DMS53 treated with DMSO at 0.1 percent for 48 hours (cell line): Measurements from ENCODE around the gene NPLOC4.

ENCODE experiments used
- DNase-seq: peaks from one replicate; lab custom pipeline; 2025; ENCODE audit not compliant: unreplicated experiment; lab: John Stamatoyannopoulos, UW

Gene NPLOC4

DNA sequence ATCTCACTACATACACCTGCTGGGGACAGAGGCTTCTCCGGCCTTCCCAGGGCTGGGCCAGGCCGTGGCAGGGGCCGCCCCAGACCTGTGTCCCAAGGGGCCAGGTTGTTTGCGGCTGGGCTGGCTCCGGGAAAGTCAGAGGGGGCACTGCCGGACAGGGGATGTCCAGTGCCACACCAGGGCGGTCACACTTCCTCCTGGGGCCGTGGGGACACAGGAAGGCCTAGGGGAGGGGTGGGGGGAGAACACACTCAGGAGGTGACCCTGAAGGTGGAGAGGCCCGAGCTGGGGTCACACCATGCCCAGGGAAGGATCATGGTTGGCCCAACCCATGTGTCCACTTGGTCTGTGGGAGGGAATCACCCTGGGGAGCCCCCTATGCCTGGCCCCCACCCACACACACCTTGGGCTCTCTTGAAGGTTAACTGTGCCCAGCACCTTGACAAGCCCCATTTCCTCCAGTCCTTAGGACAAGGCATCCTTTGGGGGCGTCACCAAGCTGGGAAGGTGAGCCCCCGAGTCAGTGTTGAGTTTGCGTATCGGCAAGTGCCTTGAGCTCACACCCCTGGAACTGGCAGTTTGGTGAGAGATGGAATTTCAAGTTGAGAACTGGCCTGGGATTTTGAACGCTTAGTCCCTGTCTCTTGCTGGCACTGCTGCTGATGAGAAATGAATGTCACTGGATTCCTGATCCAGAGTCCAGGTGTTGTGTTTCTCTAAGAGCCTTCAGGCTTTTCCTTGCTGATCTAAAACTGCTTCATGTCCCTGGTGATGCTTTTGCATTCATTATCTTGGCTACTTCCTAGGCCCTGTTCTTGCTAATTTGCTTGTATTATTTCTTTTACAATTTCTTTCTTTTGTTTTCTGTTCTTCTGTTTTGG, 116.7 kb downstream of the NPLOC4 start:
- no peak for DNase-seq

GRCh38 chr17:81519284-81520020, 117.5 kb downstream of the NPLOC4 start:
- peak; percentile 76 for DNase-seq

DNA sequence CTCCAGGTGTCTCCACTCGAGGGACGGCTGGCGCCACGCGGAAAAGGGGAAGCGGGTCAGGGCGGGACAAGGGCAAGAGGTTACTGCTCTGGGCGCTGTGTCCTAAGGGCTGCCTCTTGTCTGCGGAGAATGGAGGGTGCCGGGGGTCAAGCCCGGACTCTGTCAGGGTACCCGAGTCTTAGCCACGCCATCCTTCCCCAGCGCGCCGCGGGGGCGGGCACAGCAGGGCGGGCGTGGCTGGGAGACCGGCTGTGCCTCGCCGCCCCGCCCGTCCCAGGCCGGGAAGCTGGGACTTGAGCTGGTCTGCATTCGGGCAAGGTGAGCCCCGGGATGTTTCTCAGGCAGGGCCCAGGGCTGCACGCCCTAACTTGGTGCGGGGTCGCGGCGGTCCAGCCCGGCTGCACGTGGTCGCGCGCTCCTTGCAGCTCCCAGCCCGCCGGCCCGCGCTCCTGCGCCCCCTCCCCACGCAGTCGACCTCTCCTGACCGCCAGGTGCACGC, 118.1 kb downstream of the NPLOC4 start:
- DNase-seq, result peak; percentile 73

GRCh38 chr17:81518113-81518784, 118.7 kb downstream of the NPLOC4 start:
- DNase-seq, result peak; percentile 84

DNA sequence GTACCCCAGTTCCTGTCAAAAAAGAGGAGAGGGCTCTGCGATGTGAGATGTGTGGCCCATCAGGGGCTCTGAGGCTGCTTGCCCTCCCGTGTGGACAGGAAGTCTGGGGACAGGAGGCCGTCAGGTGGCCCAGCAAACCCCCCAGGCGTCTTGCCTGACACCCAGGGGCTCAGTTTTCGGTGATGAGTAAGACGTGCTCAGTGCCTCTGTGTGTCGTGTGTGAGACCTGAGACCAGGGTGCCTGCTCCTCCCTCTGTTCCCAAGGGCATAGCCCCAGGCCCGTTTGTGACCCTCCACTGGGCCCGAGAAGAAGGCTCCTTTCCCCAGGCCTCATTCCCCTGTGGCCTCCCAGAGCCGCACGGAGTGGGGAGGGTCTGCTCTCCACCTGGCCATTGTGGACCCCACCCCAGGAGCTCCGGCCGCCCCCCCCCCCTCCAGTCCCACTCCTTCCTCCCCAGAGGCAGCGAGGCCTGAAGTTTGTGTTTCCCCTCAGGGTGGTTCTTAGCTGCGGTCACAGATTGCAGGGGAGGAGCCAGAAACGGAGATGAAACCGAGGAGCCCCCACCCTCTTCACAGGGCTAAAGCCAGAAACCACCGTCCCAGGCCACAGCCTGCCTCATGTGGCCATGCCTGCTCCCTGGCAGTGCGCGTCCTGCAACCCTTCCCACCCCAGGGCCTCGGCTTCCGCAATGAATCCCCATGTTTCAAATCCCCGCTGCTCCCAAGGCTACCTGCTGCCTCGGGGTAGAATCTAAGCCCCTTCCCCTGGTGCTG, 119.4 kb downstream of the NPLOC4 start:
- no peak for DNase-seq

DNA sequence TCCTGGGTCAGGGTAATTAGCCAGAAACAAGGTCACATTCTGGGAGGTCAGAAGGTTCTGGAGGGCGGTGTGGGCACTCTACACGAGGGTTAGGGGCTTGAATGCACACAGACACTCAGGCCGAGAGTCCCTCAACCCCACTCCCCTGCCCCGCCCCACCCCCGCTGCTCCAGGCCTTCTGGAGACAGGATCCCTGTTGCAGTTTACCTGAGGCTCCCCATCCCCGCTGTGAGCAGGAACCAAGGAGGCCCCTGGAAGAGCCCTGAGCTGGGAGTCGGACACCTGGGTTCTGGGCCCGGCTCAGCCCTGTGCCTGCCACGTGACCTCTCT, 119.9 kb downstream of the NPLOC4 start:
- no peak for DNase-seq

DNA sequence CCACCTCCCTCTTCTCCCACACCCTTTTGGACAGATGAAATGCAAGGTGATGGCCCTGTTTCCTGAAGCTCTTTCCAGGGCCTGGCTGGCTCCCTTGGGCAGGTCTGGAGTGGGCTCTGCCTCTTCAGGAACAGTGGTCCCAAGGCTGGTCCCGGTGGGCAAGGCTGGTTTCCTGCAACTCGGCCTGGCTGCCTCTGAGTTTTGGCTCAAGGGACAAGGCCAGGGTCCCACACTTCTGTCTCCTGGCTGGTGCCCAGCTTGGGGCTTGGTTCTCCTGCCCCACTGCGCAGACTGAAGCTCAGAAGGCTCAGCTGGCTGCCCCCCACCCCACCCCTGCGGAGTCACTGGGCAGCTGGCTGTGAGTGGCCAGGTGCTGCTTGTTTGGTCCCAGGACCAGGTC, 120.5 kb downstream of the NPLOC4 start:
- DNase-seq, result no peak

DNA sequence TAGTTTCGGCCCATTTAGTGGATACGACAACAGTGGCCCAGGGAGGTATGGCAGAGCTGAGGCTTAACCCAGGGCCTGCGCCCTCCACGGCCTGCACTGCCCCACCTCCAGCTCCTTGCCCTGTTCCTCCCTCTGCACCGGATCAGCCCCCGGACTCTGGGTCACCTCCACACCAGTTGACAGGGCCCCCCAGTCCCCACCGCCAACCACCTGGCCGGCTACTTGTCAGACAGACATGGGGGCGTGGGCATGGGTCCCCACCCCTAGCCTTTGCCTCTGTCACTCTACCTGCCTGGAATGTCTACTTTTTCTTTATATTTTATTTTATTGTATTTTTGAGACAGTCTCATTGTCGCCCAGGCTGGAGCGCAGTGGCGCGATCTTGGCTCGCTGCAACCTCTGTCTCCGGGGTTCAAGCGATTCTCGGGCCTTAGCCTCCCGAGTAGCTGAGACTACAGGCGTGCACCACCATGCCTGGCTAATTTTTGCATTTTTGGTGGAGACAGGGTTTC, 121.3 kb downstream of the NPLOC4 start:
- DNase-seq, result no peak

DNA sequence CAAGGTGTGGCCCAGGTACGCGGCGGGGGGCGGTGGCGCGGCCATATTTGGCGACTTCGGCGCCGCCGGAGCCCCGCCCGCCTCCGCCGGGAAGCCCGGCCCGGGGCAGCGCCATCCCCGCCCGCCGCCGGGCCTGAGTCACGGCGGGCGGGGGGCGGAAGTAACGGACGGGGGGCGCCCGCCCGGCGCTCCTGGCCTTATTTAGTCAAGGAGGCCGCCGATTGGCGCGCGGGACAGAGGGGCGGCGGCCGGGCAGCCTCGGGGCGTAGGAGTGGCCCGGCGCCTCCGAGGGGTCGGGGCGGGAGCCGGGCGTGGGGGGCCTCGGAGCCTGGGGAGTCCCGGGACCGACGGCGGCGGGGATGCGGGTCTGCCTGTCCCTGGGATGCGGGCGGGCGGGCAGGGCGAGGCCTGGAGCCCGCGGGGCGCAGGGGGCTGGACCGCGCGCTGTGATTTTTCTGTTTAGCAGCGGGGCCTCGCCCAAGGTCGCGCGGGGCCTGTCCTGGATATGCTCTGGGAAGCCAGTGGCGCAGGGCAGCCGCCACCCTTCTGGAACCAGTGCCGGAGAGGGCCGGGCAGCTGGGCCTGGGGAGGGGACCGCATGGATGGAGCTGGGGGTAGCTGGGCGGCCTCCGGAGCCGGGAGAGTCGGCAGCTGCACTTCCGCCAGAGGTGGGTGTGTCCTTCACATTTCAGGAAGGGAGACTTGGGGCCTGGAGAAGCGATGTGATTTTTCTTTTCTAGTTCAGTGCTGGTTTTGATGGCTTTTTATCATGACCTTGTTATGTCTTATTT, 122.0 kb downstream of the NPLOC4 start:
- DNase-seq, result peak; percentile 79

- DNase-seq, result no peak
These were observed 122.5 kb downstream of the NPLOC4 start for GRCh38 chr17:81514489-81514738.

DNA sequence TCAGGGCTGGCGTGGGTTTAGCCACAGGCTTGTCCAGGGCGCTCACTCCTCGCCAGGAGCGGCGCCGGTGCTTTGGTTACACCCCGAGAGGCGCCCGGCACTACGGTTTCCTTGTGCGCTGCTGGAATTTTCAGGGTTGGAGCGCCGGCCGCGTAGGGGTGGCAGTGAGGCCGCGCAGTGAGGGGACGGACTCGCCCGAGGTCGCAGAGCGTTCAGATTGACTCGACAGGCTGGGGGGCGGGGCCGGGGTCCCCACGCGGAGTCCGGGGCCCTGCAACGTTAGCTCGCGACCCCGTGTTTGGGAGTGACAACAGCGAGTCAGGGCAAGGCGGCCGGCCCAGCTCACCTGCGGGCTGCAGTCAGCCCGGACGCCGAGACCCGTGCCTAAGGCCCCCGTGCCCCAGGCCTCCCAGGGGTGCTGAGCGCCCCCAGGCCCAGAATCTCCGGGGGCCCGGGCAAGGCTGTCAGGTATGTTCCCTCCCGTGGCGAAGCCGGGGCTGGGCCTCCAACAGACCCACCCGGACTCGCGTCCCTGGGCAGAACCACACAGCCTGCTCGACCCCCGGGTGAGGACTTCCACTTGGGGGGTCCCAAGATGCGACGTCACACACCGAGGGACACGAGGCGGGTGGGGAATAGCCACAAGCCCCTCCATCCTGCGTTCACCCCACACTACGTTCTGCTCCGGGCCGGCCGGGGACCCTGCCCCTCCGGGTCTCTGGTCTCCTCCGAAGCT, 123.0 kb downstream of the NPLOC4 start:
- peak; percentile 74 for DNase-seq

DNA sequence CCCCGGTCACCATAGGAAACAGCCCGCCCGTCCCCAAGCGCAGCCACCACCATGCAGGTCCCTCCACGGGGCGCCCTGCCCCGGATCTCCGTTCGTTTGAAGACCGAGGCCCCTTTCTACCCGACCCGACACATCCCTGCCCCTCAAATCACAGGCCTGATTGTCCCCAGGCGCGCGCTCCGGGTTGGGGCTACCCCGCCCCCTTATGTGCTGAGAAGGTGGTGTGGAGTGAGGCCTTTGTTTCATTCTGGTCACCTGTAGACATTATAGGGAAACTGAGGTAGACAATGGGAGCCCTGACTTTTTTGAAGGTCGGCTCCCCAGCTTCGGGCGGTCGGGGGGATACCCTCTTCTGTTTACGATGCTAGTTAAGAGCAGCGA, 123.5 kb downstream of the NPLOC4 start:
- DNase-seq, result peak; percentile 74

- peak; percentile 65 for DNase-seq
These were observed 124.1 kb downstream of the NPLOC4 start, which contains the start of gene ACTG1 for GRCh38 chr17:81512562-81513371. ACTG1 (minus strand) TSS chr17:81512799; CDS start chr17:81512354, 445 bp downstream.

GRCh38 chr17:81511804-81512561, 124.9 kb downstream of the NPLOC4 start:
- DNase-seq, result no peak

- no peak for DNase-seq
These were observed 125.4 kb downstream of the NPLOC4 start for GRCh38 chr17:81511554-81511803.

GRCh38 chr17:81510785-81511553, 125.9 kb downstream of the NPLOC4 start:
- no peak for DNase-seq
